ENCODE measurements around the gene LRMDA. TPM values are rescaled to one million over a fixed set of nuclear protein-coding genes. Genes with fewer than 3 reads are reported as not detected.

The LRMDA gene
- total RNA-seq, result not detected

DNA sequence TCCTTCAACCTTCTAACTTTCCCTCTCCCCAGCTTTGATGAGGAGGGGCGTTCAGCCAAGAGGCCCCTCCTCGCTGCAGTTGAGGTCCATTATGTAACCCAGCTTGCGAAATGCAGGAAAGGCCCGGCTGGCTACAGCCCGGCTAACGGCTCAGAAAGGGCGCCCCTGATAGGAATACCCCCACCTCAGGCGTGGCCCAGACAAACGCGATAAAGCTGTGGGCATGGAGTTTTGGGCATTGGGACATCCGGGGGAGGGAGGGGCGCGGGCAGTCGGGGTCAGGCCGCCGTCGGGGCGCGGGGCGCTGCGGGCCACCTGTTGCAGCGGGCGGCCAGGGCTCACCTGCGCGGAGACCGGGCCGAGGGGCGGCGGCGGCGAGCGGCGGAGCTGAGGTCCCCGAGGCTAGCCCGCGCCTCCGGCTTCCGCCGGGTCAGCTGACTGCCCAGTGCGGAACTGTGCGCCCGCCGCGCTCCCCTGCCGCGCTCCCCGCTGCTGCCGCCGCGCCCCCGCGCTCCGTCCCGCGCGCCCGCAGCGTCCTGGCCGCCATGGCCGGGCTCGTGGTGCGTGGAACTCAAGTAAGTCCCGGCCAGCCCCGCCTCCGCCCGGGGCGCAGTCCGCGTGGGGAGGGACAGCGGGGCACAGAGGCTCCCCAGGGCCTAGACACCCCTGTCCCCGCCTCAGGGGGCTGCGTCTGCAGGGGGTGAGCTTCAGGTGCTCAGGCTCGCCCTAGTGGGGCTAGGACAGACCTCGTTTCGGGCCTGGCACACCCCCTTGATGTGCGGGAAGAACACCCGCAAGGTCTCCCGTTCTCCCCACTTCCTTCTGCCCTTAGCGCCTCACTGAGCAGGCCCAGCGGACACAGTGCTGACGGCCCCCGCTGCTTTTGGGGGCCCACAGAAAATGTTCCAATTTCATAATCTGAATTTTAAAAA is at the start of gene LRMDA:
Gene LRMDA (plus strand): TSS at position 445 of the 932 bp plus-strand sequence.
- POLR2A ChIA-PET, result no interaction called here
- CTCF ChIA-PET, result no interaction called here

DNA sequence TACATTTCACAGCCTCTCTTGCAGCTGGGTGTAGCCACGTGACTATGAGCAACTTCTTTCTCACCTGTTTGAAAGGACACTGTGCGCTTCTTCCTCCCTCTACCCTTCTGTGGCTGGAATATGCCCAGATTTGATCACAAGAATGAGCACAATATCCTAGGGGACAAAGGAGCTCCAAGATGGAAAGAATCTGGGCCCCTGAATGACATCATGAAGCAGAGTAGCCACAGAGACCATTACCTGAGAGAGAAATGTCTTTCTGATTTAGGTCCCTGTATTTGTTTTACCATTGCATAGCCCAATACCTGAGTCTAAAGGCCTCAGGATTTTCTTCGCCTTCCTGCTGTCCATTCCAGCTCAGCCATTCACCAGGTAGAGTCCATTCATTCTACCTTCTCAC is 45.3 kb upstream of the LRMDA start:
- POLR2A ChIA-PET, result no interaction called here
- CTCF ChIA-PET, result no interaction called here

DNA sequence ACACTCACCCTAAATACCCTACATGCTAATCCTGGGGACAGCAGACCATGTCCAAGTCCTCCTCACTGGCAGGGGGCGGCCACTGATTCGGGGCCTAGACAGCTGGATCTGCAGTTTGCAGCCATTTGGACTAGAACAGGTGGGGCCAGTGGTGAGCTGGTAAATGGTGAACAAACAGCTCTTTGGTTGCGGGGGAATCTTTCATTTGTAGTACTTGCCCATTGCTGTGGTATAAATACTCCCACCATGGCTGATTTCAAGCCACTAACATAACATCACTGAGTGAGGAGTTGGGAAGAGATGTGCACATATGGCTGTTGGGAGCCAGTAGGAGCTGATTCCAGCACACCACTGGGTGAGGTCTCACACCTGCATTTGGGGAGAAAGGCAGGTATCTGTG is 43.3 kb upstream of the LRMDA start:
- CTCF ChIA-PET, result no interaction called here
- POLR2A ChIA-PET, result no interaction called here

DNA sequence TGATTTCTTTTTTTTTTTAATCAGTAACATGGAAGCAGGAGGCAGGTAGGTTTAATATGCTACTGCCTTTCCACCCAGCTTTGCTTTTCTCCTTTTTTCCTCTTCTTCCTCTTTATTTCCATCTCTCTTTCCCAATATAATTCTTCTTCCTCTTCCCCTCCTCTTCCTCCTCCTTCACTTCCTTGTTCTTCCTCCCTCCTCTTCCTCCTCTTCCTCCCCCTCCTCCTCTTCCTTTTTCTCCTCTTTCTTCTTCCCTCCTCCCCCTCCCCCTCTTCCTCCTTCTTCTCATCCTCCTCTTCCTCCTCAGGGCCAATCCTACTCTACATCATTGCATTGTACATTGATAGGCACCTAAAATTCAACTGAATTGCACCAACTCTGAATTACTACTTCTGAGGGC is 41.2 kb upstream of the LRMDA start:
- POLR2A ChIA-PET, result no interaction called here

DNA sequence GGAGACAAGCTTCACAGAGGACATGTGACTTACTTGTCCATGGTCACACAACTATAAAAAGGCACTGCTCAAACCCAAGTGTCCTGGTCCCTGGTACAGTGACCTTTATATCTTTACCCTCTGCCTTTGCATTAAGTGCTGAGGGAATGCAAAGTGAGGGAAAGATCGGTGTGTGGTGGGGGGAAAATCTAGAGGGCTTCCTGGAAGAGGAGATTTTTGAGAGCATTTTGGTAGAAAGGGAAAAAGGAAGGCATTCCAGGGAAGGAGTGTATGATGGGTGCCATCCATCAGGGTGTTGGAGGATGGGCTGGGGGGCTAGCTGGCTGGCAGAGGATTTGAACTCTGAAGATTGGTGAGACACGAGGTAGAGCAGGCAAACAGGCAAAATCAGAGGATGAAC is 39.2 kb upstream of the LRMDA start:
- CTCF ChIA-PET, result no interaction called here
- POLR2A ChIA-PET, result no interaction called here

More for the DNA sequence above, 41.2 kb upstream of the LRMDA start:
- CTCF ChIA-PET, result no interaction called here

DNA sequence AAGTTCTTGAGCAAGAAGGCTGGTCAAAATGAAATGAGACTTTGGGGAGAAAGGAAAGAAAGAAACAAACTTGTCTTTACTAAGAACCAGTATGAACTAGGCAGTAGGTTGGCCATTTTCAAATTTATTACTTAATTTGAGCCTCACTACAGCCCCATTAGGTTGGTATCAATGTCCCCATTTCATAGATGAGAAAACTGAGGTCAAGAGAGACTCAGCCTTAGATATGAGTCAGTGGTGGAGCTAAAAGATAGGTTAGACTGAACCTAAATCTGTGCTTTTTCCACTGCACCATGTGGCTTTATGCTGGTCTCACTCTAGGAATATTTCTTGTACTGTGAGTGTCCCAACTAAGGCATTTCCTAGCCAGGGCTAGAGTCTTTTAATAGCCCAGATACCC is 38.7 kb upstream of the LRMDA start:
- POLR2A ChIA-PET, result no interaction called here
- CTCF ChIA-PET, result no interaction called here

DNA sequence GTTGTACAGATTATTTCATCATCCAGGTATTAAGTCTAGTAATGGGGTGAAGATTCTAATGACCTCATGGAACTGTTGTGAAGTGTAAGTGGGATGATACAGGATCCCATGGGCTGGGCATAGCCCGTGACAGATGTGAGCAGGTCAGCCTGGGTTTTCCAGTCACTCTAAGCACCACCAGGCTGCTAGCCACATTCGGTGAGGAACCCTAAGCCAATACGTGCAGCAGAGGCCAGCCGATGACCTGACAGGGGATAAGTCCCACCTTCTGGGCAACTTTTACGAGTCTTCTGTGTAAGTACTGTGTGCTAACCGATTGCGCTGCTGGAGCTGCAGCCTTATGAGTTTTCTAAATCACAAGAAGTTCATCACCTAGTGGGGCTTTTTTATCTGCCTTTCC is 37.2 kb upstream of the LRMDA start:
- ChIA-PET CTCF (no interaction called here), POLR2A (no interaction called here)

DNA sequence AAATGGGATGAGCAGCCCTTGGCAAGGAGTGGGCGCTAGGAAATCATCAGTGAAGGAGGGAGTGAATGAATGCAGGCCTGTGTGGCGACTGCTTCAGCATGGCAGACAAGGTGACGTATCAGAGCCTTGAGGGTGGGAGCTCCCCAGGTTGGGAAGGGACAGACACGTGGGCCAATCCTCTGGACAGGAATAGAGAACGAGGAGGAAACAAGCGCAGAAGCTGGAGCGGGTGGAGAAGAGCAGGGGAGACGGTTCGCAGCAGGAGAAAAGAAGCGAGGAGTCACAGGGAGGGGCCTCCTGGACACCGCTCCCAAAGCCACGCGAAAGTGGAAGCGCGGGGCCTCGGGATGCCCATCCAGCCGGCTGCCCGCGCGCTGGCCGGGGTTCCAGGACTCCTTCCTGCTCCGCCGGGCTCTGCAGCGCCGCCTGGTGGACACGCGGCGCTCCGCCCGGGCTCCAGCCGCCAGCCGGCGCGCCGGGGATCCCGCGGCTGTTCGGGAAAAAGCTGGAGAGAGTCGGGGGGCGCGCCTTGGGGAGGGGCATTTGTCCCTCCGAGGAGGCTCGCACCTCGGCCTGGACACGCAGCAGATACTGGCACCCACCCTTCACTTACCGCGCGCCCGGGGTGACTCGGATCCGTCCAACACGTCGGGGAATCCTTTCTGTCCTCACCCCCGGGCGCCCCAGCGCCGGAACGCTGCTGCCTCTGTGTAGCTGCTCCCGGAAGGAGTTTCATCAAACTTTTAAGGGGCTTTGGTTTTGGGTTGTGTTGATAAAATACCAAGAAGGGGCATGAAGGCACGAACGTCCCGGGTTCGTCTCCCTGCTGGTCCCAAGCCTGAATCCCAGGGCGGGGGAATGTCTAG is 36.1 kb upstream of the LRMDA start:
- CTCF ChIA-PET, result no interaction called here
- POLR2A ChIA-PET, result no interaction called here

DNA sequence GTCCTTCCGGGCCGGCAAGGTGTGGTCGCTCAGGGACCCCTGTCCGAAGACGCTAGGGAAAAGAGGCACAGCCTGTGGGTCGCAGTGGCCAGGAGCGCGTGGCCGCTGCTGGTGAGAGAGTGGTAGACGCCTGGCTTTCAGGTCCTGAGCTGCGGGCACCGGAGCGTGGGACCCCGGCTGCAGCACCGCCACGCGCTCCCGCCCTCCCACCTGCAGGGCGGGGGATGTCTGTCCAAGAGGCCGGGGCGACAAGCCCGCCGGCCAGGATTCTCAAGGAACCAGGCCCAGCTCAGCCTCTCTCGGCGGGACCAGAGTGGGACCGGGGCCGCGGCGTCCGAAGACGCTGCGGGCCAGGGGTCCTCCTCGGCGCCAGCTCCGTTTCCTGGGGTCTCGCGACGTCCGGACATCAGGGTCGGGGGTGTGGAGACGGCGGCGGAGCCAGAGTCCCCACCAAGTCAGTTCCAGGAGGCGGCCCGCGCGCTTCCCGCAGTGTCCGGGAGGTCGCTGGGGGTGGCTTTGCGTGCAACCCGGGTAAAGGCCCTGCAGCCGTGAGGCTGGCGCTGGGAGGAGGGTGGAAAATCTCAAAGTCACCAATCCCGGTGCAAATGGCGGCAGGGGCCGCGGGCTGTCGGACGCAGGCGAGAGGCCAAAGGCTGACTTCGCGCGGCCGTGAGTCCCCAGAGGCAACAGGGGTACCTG is 35.3 kb upstream of the LRMDA start:
- ChIA-PET POLR2A (no interaction called here), CTCF (no interaction called here)

DNA sequence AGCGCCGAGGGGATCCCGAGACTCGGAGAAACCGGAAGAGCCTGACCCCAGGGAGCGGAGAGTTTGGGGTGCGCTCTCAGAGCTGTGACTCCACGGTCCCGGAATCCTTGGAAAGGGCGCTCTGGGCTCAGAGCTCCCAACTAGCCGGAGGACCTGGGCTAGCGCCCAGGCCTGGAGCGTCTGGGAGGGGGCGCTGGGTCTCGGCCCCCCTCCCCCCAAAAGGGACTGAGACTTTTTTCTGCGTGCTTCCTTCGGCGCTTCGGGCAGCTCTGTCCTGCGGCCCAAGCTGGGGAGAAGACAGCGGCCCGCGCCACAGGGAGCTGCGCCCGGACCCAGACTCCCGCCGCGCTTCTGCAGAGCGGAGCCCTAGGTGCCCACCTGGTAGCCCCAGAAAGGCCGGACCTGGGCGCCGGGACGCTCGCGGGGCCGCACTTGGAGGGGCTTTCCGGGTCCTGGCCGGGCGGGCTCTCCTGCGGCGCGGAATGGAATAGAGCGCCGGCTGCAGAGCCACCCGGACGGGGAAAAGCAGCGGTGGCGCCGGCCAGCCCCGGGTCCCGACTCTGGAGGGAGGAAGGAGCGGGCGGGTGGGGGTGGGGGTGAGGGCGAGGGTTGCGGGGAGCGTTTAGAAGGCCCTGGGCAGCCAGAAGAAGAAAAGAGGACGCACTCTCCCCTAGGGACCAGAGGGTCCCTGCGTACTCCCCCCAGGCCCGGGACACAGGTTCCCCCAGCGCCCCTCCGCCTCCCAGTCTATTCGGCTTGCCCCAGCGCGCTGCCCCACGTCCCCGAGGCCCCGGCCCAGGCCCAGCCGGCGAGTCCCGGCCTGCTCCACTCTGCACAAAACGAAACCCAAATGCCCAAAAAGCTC is 34.6 kb upstream of the LRMDA start:
- POLR2A ChIA-PET, result no interaction called here

DNA sequence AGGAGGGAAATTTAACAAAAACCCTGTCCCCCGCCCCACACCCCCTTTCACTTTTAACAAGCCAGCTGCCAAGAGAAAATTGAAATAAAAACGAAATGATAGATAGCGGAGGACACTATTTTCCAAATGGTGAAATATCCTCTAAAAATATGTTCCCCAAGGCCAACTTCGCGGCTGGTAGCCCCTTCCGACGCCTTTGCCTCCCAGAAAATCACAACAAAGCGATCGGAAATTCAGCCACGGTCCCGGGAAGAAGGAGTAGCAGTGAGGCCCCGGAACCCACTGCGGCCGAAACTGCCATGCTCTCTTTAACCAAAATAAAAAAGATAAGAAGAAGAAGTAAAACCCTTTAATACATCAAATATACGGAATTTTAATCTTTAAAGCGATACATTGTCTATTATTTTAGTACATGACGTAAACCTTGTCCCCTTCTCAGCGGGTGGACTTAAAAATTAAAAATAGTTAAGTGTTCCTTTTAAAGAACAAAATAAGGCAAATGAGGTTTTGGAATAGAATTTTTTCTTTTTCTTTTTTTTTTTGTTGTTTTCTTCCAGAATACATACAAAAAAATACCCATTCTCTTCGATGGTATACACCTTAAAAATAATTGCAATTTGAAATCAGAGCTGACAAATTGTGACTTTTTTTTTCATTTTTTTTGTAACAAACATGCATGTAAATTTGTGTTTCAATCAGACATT is 33.8 kb upstream of the LRMDA start:
- CTCF ChIA-PET, result no interaction called here
- POLR2A ChIA-PET, result no interaction called here

More for the DNA sequence above, 34.6 kb upstream of the LRMDA start:
- CTCF ChIA-PET, result no interaction called here

DNA sequence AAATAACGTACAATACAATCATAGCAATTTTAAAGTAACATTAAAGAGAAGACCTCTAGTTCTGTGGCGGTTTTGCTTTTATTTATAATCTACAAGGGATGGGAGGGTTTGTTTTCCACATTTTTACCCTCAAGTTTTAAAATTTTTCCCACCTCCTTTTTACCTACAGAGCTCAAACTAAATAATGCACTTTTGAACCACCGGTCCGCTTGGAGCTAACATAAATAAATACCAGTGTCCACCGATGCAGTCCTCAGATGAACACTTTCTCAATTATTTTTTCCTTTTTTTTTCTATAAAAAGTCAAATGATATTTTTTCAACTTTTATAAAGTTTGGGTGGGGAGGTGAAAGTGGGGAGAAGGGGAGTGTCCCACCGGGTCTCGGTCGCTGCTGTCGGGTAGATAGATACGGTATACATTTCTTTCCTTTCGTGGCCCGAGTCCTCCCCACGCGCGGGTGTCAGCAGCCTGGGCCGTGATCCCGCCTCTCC is 33.2 kb upstream of the LRMDA start:
- CTCF ChIA-PET, result no interaction called here
- POLR2A ChIA-PET, result no interaction called here

DNA sequence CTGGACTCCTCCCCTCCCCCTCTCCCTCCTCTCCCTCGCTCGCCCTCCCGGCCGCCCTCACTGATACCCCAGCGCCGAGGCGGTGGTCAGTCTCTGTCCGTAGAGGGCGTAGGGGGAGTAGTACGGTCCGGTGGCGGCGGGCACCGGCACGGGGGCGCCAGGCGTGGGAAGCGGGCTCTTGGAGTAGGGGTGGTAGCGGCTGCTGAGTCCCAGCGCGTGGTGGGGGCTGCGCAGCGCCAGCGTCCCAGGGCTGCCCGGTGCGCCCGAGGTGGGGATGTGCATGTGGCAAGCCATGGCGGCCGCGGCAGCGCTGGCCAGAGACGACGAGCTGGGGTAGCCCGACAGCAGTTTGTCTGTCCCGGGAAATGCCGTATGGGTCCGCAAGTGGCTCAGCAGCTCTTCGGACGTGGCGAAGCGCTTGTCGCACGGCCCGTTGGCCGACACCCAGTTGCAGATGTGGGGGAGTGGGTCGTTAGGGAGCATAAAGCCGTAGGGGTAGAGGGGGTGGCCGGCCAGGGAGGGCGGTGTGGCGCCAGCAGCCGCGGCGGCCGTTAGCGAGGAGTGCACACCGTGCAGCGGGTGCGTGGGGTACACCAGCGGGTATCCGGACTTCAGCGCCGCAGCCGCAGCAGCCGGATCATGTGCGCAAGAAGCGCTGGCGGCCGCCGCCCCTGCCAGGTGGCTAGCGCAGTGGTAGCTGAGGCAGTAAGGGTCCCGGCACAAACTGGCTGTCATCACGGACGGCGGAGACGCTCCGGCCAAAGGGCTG is 32.5 kb upstream of the LRMDA start:
- CTCF ChIA-PET, result no interaction called here
- POLR2A ChIA-PET, result no interaction called here

DNA sequence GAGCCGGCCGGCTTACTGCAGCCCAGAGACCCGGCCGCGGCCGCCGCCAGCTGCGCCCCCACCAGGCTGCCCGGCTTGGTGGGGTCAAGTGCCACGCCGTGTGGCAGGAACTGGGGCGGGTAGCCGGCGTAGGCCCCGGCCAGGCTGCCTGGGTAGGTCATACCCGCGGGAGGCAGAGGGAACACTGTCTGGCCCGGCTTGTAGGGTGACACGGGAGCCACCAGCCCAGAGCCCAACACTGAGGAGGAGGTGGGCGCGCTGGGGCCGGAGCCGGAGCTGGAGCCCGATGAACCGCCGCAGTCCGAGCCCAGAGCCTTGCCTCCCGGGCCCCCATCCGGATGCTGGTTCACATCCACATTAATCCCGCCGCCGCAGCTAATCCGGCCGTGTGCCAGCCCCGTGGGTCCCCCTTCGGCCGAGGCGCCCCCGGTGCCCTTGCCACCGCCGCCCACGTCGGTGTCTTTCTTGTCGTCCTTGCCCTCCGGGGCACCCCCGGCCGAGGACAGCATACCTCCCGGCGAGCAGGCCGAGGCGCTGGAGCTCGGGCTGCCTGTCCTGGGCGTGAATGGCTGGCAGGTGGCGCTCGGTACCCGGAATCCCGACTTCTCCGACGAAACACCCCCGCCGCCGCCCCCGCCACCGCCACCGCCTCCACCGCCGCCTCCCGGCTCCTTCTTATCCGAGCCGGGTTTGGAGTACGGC is 31.8 kb upstream of the LRMDA start:
- ChIA-PET CTCF (no interaction called here), POLR2A (no interaction called here)

DNA sequence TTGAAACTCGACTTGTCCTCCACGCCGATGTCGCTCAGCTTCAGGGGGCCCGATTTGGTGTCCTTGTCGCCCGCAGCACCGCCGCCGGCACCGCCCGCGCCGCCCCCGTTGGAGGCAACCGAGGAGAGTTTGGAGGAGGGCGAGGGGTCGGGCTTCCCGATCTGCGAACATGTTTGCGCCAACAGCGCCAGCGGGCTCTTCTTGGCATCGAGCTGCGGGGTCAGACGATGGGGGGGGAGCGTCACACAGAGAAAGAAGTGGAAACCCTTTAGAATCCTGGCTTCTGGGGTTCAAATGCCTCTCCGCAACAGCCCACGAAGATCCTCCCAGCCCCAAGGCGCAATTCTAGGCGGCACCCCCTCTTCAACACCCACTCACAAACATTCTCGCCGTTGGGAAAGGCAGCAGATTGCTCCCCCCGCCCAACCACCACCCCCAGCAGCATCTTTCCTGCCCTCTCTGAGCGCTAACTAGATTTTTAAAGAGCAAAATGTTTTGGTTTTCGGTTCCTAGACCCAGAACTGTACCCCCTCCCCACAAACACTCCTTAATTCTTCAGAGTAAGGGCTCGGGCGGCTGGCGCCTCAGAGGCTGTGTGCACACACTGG is 31.2 kb upstream of the LRMDA start:
- CTCF ChIA-PET, result no interaction called here
- POLR2A ChIA-PET, result no interaction called here

DNA sequence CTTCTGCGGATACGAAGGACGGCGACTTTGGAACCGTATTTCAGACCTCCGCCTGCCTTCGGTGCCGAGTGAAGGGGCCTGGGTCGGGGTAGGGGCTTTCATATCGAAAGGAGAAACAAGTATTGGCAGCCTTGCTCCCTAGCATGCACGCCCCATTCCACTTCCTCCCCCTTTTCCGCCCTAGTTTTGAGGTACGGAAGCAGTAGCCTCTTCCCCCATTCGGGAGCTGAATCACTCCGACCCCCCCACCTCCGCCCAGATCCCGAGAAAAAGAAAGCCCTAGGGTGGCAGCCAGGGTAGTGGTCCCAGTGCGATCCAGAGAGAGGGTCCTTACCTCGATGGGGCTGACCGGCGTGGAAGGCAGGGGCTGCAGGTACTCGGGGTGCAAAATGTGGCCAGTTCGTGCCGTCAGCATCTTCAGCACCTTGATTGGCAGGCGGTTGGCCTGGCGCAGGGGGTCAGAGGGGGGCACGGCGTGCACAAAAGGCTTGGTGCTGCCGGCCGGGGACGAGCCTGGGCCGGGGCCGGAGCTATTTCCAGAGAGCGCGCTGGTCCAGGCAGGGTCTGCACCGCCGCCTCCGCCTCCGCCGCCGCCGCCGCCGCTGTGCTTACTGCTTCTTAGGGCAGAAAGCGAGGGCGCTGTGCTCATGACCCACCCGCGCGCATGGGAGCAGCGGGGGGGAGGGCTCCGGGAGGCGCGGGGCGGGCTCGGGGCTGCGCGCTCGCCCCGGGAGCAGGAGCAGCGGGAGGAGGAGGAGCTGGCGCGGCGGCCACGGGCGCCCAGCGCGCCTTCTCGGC is 30.5 kb upstream of the LRMDA start:
- CTCF ChIA-PET, result no interaction called here

More for the DNA sequence above, 30.5 kb upstream of the LRMDA start:
- POLR2A ChIA-PET, result no interaction called here
